T-helper 2 cell treated with Interferon-gamma antibody and Interleukin-4, amounts not matched to agents 5 μg/mL and 100 μg/mL, for 36 hours (primary cell): ENCODE measurements around the gene CTNND2.

Source experiments
- DNase-seq: peaks from one replicate; pipeline ENCODE4 v3.0.0; 2021; ENCODE audit warnings: low spot score
- H3K27ac Mint-ChIP-seq: one replicate; pipeline ENCODE4 v1.8.0; 2021; ENCODE audit warnings: mild to moderate bottlenecking, mixed read lengths
- H3K27me3 Mint-ChIP-seq: one replicate; pipeline ENCODE4 v1.8.0; 2021; ENCODE audit warnings: low read depth, mixed read lengths
- H3K36me3 Mint-ChIP-seq: one replicate; pipeline ENCODE4 v1.8.0; 2021; ENCODE audit warnings: low read depth, mixed read lengths
- H3K4me1 Mint-ChIP-seq: one replicate; pipeline ENCODE4 v1.8.0; 2021; ENCODE audit warnings: low read depth, mixed read lengths
- H3K4me3 Mint-ChIP-seq: one replicate; pipeline ENCODE4 v1.8.0; 2022; ENCODE audit warnings: mild to moderate bottlenecking, moderate library complexity, mixed read lengths
- H3K9me3 Mint-ChIP-seq: one replicate; pipeline ENCODE4 v1.8.0; 2021; ENCODE audit warnings: mixed read lengths

Gene CTNND2

GRCh38 chr5:11785771-11786352, 118.4 kb downstream of the CTNND2 start:
- no peak overlapping the region for H3K4me3 Mint-ChIP-seq
- H3K27ac Mint-ChIP-seq, result no peak overlapping the region
- no peak for DNase-seq
- H3K9me3 Mint-ChIP-seq, result peaks cover 4% of the 10 kb centered on the region
- H3K27me3 Mint-ChIP-seq, result no peaks in the 10 kb centered on the region
- no peaks in the 10 kb centered on the region for H3K36me3 Mint-ChIP-seq
- no peaks in the 10 kb centered on the region for H3K4me1 Mint-ChIP-seq

GRCh38 chr5:11780641-11781345, 123.5 kb downstream of the CTNND2 start:
- Mint-ChIP-seq H3K27me3 (no peaks in the 10 kb centered on the region), H3K4me1 (no peaks in the 10 kb centered on the region), H3K36me3 (no peaks in the 10 kb centered on the region), H3K9me3 (peaks cover 9% of the 10 kb centered on the region), H3K27ac (no peak overlapping the region), H3K4me3 (no peak overlapping the region)
- no peak for DNase-seq

GRCh38 chr5:11777096-11777495, 127.2 kb downstream of the CTNND2 start:
- Mint-ChIP-seq H3K36me3 (no peaks in the 10 kb centered on the region), H3K27me3 (no peaks in the 10 kb centered on the region), H3K4me3 (no peak overlapping the region), H3K9me3 (peaks cover 17% of the 10 kb centered on the region), H3K4me1 (no peaks in the 10 kb centered on the region), H3K27ac (no peak overlapping the region)
- DNase-seq, result no peak

GRCh38 chr5:11770310-11770709, 133.9 kb downstream of the CTNND2 start:
- H3K9me3 Mint-ChIP-seq, result peaks cover 16% of the 10 kb centered on the region
- H3K4me3 Mint-ChIP-seq, result no peak overlapping the region
- H3K27me3 Mint-ChIP-seq, result no peaks in the 10 kb centered on the region
- H3K4me1 Mint-ChIP-seq, result no peaks in the 10 kb centered on the region
- no peak overlapping the region for H3K27ac Mint-ChIP-seq
- H3K36me3 Mint-ChIP-seq, result no peaks in the 10 kb centered on the region
- no peak for DNase-seq

GRCh38 chr5:11760934-11761603, 143.2 kb downstream of the CTNND2 start:
- Mint-ChIP-seq H3K4me3 (no peak overlapping the region), H3K4me1 (no peaks in the 10 kb centered on the region), H3K36me3 (no peaks in the 10 kb centered on the region), H3K27ac (no peak overlapping the region), H3K9me3 (peaks cover 16% of the 10 kb centered on the region), H3K27me3 (no peaks in the 10 kb centered on the region)
- no peak for DNase-seq

GRCh38 chr5:11758321-11758720, 145.9 kb downstream of the CTNND2 start:
- Mint-ChIP-seq H3K27ac (no peak overlapping the region), H3K4me3 (no peak overlapping the region), H3K4me1 (no peaks in the 10 kb centered on the region), H3K27me3 (no peaks in the 10 kb centered on the region), H3K36me3 (no peaks in the 10 kb centered on the region), H3K9me3 (peaks cover 11% of the 10 kb centered on the region)
- no peak for DNase-seq

- no peaks in the 10 kb centered on the region for H3K4me1 Mint-ChIP-seq
- H3K4me3 Mint-ChIP-seq, result no peak overlapping the region
- no peaks in the 10 kb centered on the region for H3K36me3 Mint-ChIP-seq
- H3K27me3 Mint-ChIP-seq, result no peaks in the 10 kb centered on the region
- peaks cover 11% of the 10 kb centered on the region for H3K9me3 Mint-ChIP-seq
- DNase-seq, result no peak
- no peak overlapping the region for H3K27ac Mint-ChIP-seq
Observed at GRCh38 chr5:11757661-11758060, 146.6 kb downstream of the CTNND2 start.

- peaks cover 26% of the 10 kb centered on the region for H3K9me3 Mint-ChIP-seq
- no peaks in the 10 kb centered on the region for H3K36me3 Mint-ChIP-seq
- no peaks in the 10 kb centered on the region for H3K4me1 Mint-ChIP-seq
- no peak overlapping the region for H3K4me3 Mint-ChIP-seq
- DNase-seq, result no peak
- no peaks in the 10 kb centered on the region for H3K27me3 Mint-ChIP-seq
- no peak overlapping the region for H3K27ac Mint-ChIP-seq
Observed at GRCh38 chr5:11737010-11737409, 167.2 kb downstream of the CTNND2 start.

- Mint-ChIP-seq H3K9me3 (peaks cover 32% of the 10 kb centered on the region), H3K4me3 (no peak overlapping the region), H3K4me1 (no peaks in the 10 kb centered on the region), H3K27me3 (no peaks in the 10 kb centered on the region), H3K36me3 (no peaks in the 10 kb centered on the region), H3K27ac (no peak overlapping the region)
- no peak for DNase-seq
Observed at GRCh38 chr5:11734369-11734768, 169.9 kb downstream of the CTNND2 start.

- H3K27ac Mint-ChIP-seq, result no peak overlapping the region
- no peak overlapping the region for H3K4me3 Mint-ChIP-seq
Observed at GRCh38 chr5:11733840-11734192, 170.4 kb downstream of the CTNND2 start.

GRCh38 chr5:11733185-11733839, 170.9 kb downstream of the CTNND2 start:
- Mint-ChIP-seq H3K4me3 (no peak overlapping the region), H3K27ac (no peak overlapping the region), H3K9me3 (peaks cover 24% of the 10 kb centered on the region), H3K36me3 (no peaks in the 10 kb centered on the region), H3K4me1 (no peaks in the 10 kb centered on the region), H3K27me3 (no peaks in the 10 kb centered on the region)
- DNase-seq, result no peak

More at GRCh38 chr5:11733840-11734192, 170.4 kb downstream of the CTNND2 start:
- DNase-seq, result no peak
- Mint-ChIP-seq H3K9me3 (peaks cover 27% of the 10 kb centered on the region), H3K36me3 (no peaks in the 10 kb centered on the region), H3K4me1 (no peaks in the 10 kb centered on the region), H3K27me3 (no peaks in the 10 kb centered on the region)

- DNase-seq, result no peak
- no peaks in the 10 kb centered on the region for H3K4me1 Mint-ChIP-seq
- peaks cover 8% of the 10 kb centered on the region for H3K9me3 Mint-ChIP-seq
- no peak overlapping the region for H3K4me3 Mint-ChIP-seq
- no peaks in the 10 kb centered on the region for H3K27me3 Mint-ChIP-seq
- no peak overlapping the region for H3K27ac Mint-ChIP-seq
- H3K36me3 Mint-ChIP-seq, result no peaks in the 10 kb centered on the region
Observed at GRCh38 chr5:11724940-11725339, 179.3 kb downstream of the CTNND2 start.

GRCh38 chr5:11719888-11720481, 184.3 kb downstream of the CTNND2 start:
- no peak overlapping the region for H3K27ac Mint-ChIP-seq
- H3K36me3 Mint-ChIP-seq, result no peaks in the 10 kb centered on the region
- H3K4me3 Mint-ChIP-seq, result no peak overlapping the region
- no peak for DNase-seq
- H3K27me3 Mint-ChIP-seq, result no peaks in the 10 kb centered on the region
- peaks cover 5% of the 10 kb centered on the region for H3K9me3 Mint-ChIP-seq
- H3K4me1 Mint-ChIP-seq, result no peaks in the 10 kb centered on the region
